ENCODE measurements around the gene ARHGEF19. TPM values are rescaled to one million over a fixed set of nuclear protein-coding genes. Genes with fewer than 3 reads are reported as not detected.

Gene ARHGEF19
- total and polyA plus RNA-seq, 9 of the 15 experiments (the other 6 are each of a cell fraction or from before 2014, with no cell fraction given): 0.73 to 21.0 (median 5.2) TPM

DNA sequence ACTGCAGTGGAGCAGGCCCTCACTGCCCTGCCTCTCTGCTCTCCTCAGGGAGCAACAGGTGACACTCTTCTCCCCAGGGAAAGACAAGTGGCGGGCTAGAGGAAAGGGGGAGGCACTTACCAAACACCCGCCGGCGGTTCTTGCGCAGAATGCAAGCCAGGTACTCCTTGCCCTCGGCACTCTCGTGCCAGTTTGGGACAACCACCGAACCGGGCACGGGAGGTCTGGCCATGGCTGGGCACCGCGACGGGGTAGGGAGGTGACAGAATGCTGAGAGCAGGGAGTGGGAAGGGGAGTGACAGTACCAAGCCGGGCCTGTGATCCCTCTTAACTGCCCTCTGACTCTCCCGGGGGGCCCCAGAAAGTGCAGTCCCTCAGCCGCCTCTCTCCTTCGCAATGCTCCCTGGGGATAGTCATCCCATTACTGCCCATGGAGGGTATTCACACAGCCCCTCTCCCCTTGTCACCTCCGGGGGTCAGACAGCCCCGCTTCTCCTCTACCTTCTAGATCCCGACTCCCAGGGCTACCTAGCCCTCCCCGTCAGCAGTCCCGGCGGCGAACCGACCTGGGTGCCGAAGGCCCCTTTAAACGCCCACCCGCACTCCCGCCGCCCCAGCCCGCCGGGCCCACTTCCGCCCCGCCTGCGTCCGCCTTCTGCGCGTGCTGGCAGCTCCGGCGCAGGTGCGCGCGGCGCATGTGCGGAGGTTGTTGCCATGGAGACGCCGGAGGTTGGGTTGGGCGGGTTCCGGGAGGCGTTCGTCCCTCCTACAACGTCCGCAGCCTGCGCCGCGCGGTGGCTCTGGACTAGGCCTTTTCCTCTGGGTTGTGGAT, 24.3 kb upstream of the ARHGEF19 start, which contains the start of gene CPLANE2 (continued):
- TF ChIP-seq, protein P1, sequence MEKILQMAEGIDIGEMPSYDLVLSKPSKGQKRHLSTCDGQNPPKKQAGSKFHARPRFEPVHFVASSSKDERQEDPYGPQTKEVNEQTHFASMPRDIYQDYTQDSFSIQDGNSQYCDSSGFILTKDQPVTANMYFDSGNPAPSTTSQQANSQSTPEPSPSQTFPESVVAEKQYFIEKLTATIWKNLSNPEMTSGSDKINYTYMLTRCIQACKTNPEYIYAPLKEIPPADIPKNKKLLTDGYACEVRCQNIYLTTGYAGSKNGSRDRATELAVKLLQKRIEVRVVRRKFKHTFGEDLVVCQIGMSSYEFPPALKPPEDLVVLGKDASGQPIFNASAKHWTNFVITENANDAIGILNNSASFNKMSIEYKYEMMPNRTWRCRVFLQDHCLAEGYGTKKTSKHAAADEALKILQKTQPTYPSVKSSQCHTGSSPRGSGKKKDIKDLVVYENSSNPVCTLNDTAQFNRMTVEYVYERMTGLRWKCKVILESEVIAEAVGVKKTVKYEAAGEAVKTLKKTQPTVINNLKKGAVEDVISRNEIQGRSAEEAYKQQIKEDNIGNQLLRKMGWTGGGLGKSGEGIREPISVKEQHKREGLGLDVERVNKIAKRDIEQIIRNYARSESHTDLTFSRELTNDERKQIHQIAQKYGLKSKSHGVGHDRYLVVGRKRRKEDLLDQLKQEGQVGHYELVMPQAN (IDR thresholded peaks at IDR 0.05; ENCODE audit: borderline replicate concordance): peak; percentile 71; the same call in 1 of the 2 replicates
- TF ChIP-seq RHOXF2B (CRISPR knock-in tag; conservative IDR thresholded peaks at IDR 0.05): no peak
- TF ChIP-seq POLR2G (IDR thresholded peaks at IDR 0.05; ENCODE audit: low read depth, low read length): peak; percentile 91
- TF ChIP-seq TOE1 (IDR thresholded peaks at IDR 0.05; ENCODE audit: borderline replicate concordance): peak; percentile 50; the same call in 1 of the 2 replicates
- TF ChIP-seq TOE1 (CRISPR knock-in tag; IDR thresholded peaks at IDR 0.05; ENCODE audit: borderline replicate concordance, low read depth): no peak
- peak; percentile 40; the same call in 1 of the 2 replicates for TF ChIP-seq CBX1 (IDR thresholded peaks at IDR 0.05; ENCODE audit: low read depth)
- TF ChIP-seq BRD4 (IDR thresholded peaks at IDR 0.05): no peak
- peak; percentile 91 for TF ChIP-seq EGR1 (conservative IDR thresholded peaks at IDR 0.05)
- TF ChIP-seq, protein P2, sequence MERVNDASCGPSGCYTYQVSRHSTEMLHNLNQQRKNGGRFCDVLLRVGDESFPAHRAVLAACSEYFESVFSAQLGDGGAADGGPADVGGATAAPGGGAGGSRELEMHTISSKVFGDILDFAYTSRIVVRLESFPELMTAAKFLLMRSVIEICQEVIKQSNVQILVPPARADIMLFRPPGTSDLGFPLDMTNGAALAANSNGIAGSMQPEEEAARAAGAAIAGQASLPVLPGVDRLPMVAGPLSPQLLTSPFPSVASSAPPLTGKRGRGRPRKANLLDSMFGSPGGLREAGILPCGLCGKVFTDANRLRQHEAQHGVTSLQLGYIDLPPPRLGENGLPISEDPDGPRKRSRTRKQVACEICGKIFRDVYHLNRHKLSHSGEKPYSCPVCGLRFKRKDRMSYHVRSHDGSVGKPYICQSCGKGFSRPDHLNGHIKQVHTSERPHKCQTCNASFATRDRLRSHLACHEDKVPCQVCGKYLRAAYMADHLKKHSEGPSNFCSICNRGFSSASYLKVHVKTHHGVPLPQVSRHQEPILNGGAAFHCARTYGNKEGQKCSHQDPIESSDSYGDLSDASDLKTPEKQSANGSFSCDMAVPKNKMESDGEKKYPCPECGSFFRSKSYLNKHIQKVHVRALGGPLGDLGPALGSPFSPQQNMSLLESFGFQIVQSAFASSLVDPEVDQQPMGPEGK (CRISPR knock-in tag; IDR thresholded peaks at IDR 0.05; ENCODE audit: borderline replicate concordance): no peak
- no peak for TF ChIP-seq ZBTB17 (CRISPR knock-in tag; IDR thresholded peaks at IDR 0.05)
- TF ChIP-seq NCOR1 (IDR thresholded peaks at IDR 0.05): no peak
- TF ChIP-seq, protein P3, sequence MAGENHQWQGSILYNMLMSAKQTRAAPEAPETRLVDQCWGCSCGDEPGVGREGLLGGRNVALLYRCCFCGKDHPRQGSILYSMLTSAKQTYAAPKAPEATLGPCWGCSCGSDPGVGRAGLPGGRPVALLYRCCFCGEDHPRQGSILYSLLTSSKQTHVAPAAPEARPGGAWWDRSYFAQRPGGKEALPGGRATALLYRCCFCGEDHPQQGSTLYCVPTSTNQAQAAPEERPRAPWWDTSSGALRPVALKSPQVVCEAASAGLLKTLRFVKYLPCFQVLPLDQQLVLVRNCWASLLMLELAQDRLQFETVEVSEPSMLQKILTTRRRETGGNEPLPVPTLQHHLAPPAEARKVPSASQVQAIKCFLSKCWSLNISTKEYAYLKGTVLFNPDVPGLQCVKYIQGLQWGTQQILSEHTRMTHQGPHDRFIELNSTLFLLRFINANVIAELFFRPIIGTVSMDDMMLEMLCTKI (IDR thresholded peaks at IDR 0.05; ENCODE audit: partially characterized antibody): no peak
- peak; percentile 20 for TF ChIP-seq RBM25 (IDR thresholded peaks at IDR 0.05; ENCODE audit: low read depth, low read length, severe bottlenecking)
- no peak for TF ChIP-seq KAT7 (CRISPR knock-in tag; IDR thresholded peaks at IDR 0.05; ENCODE audit: borderline replicate concordance)
- no peak for TF ChIP-seq SREBF1 (IDR thresholded peaks at IDR 0.05; ENCODE audit: borderline replicate concordance, low read depth, low read length)
- TF ChIP-seq, protein P4, sequence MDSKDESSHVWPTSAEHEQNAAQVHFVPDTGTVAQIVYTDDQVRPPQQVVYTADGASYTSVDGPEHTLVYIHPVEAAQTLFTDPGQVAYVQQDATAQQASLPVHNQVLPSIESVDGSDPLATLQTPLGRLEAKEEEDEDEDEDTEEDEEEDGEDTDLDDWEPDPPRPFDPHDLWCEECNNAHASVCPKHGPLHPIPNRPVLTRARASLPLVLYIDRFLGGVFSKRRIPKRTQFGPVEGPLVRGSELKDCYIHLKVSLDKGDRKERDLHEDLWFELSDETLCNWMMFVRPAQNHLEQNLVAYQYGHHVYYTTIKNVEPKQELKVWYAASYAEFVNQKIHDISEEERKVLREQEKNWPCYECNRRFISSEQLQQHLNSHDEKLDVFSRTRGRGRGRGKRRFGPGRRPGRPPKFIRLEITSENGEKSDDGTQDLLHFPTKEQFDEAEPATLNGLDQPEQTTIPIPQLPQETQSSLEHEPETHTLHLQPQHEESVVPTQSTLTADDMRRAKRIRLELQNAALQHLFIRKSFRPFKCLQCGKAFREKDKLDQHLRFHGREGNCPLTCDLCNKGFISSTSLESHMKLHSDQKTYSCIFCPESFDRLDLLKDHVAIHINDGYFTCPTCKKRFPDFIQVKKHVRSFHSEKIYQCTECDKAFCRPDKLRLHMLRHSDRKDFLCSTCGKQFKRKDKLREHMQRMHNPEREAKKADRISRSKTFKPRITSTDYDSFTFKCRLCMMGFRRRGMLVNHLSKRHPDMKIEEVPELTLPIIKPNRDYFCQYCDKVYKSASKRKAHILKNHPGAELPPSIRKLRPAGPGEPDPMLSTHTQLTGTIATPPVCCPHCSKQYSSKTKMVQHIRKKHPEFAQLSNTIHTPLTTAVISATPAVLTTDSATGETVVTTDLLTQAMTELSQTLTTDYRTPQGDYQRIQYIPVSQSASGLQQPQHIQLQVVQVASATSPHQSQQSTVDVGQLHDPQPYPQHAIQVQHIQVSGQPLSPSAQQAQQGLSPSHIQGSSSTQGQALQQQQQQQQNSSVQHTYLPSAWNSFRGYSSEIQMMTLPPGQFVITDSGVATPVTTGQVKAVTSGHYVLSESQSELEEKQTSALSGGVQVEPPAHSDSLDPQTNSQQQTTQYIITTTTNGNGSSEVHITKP (IDR thresholded peaks at IDR 0.05; ENCODE audit: partially characterized antibody): no peak
- TF ChIP-seq ZNF695 (CRISPR knock-in tag; IDR thresholded peaks at IDR 0.05): no peak

Data from K562 (cell line).